Inflammatory macrophage (primary cell): ENCODE data around the gene KATNAL1.

Source experiments
- DNase-seq, 2 donors: peaks; one replicate each; pipeline ENCODE4 v3.0.0-alpha.2; 2020 to 2022
- total RNA-seq, 18 experiments: gene quantifications; one replicate each; lab custom pipeline; 2026; ENCODE audit warnings: mixed read lengths in 6 of 18, inconsistent platforms in 2 of 18; lab: John Stamatoyannopoulos, UW

KATNAL1 gene
- 8.4 to 45.8 (median 22.5) reads per million in 18 experiments for total RNA-seq

- peak; percentile 19 to 43 for DNase-seq
Observed at GRCh38 chr13:30307194-30307970, at the start of gene KATNAL1. Gene KATNAL1, minus strand, starts transcription at chr13:30307551. Its CDS starts 23,774 bp downstream, at chr13:30283777.

- no peak for DNase-seq
Observed at GRCh38 chr13:30355839-30356238, 48.5 kb upstream of the KATNAL1 start.

GRCh38 chr13:30355384-30355699 is 48.0 kb upstream of the KATNAL1 start:
- peak; percentile 20 to 45 for DNase-seq

GRCh38 chr13:30354493-30355383 is 47.4 kb upstream of the KATNAL1 start:
- DNase-seq = no peak

- DNase-seq = no peak
Observed at GRCh38 chr13:30353471-30354215, 46.3 kb upstream of the KATNAL1 start.

GRCh38 chr13:30353060-30353459 is 45.7 kb upstream of the KATNAL1 start:
- no peak for DNase-seq

GRCh38 chr13:30352121-30352520 is 44.8 kb upstream of the KATNAL1 start:
- no peak for DNase-seq

GRCh38 chr13:30346789-30347167 is 39.4 kb upstream of the KATNAL1 start:
- DNase-seq = no peak

GRCh38 chr13:30346153-30346788 is 38.9 kb upstream of the KATNAL1 start:
- no peak for DNase-seq

- DNase-seq = no peak
Observed at GRCh38 chr13:30345426-30346100, 38.2 kb upstream of the KATNAL1 start.

- no peak for DNase-seq
Observed at GRCh38 chr13:30341815-30342570, 34.6 kb upstream of the KATNAL1 start.

- DNase-seq = peak; percentile 33 to 51
Observed at GRCh38 chr13:30340331-30341250, 33.2 kb upstream of the KATNAL1 start.

- no peak for DNase-seq
Observed at GRCh38 chr13:30339738-30340330, 32.5 kb upstream of the KATNAL1 start.

- DNase-seq = no peak
Observed at GRCh38 chr13:30338952-30339351, 31.6 kb upstream of the KATNAL1 start.

- no peak for DNase-seq
Observed at GRCh38 chr13:30338331-30338851, 31.0 kb upstream of the KATNAL1 start.

- DNase-seq = no peak
Observed at GRCh38 chr13:30337061-30337610, 29.8 kb upstream of the KATNAL1 start.

- peak; percentile 43 to 66 for DNase-seq
Observed at GRCh38 chr13:30334663-30335386, 27.5 kb upstream of the KATNAL1 start.

- DNase-seq = no peak
Observed at GRCh38 chr13:30333616-30334015, 26.3 kb upstream of the KATNAL1 start.
